Esophagus muscularis mucosa (tissue), 4 donors: ENCODE measurements around the gene ARIH1. TPM values are rescaled to one million over a fixed set of nuclear protein-coding genes. Genes with fewer than 3 reads are reported as not detected.

ENCODE experiments used
- DNase-seq: peaks from one replicate; pipeline ENCODE4 v3.0.0-alpha.2; 2017; ENCODE audit errors: extremely low spot score
- H3K27ac ChIP-seq, 4 donors: fragments of 200-600 bp; sonication (generic); replicated peaks in 1 of 4; 1 replicate in 3 of 4; 2 replicates in 1 of 4; pipeline ENCODE4 v1.5.1; 2016 to 2019; ENCODE audit warnings: mild to moderate bottlenecking in 1 of 4
- H3K27me3 ChIP-seq, 4 donors: fragments of 200-600 bp; sonication (generic); one replicate each; pipeline versions ENCODE4 v1.5.1 to v1.6.0; 2016 to 2019
- H3K36me3 ChIP-seq, 4 donors: fragments of 200-600 bp; sonication (generic); one replicate each; pipeline ENCODE4 v1.5.1; 2016 to 2019
- H3K4me1 ChIP-seq, 4 donors: fragments of 200-600 bp; sonication (generic); one replicate each; pipeline ENCODE4 v1.5.1; 2016 to 2019
- H3K4me3 ChIP-seq, 4 donors: fragments of 200-600 bp; sonication (generic); 1 replicate in 2 of 4; 2 replicates in 2 of 4; pipeline ENCODE4 v1.5.1; 2016 to 2019; ENCODE audit warnings: mild to moderate bottlenecking in 4 of 4, moderate library complexity in 1 of 4
- H3K9me3 ChIP-seq, 4 donors: fragments of 200-600 bp; sonication (generic); 1 replicate in 3 of 4; 2 replicates in 1 of 4; pipeline ENCODE4 v1.5.1; 2016 to 2019
- CTCF ChIP-seq, 3 experiments: fragments of 200-600 bp in 2 of 3; fragments of 450-650 bp in 1 of 3; sonication (generic) in 2 of 3; IDR thresholded peaks; one replicate each; pipeline ENCODE4 v1.5.1; 2017 to 2019; ENCODE audit warnings: antibody characterized with exemption in 3 of 3, mild to moderate bottlenecking in 2 of 3, moderate library complexity in 1 of 3
- EP300 ChIP-seq: sonication (generic); formaldehyde crosslinking; IDR thresholded peaks from one replicate; pipeline ENCODE4 v1.6.1; 2017; ENCODE audit warnings: antibody characterized with exemption
- POLR2A ChIP-seq: fragments of 450-650 bp; IDR thresholded peaks from one replicate; pipeline ENCODE4 v1.6.1; 2017; ENCODE audit warnings: antibody characterized with exemption, moderate library complexity, mild to moderate bottlenecking, low read depth
- POLR2AphosphoS5 ChIP-seq, 2 donors: sonication (generic); formaldehyde crosslinking; IDR thresholded peaks; one replicate each; pipeline ENCODE4 v1.6.1; 2017; ENCODE audit warnings: antibody characterized with exemption in 2 of 2
- WGBS: methylation state at CpG from one replicate; pipeline ENCODE4 v1.1.5; 2018; 5-methylcytosine and 5-hydroxymethylcytosine counted together
- intact Hi-C: fragments of 100-400 bp; cut with DNase I; formaldehyde crosslinking; loops from one replicate; pipeline ENCODE4 v1.15.1; 2023
- total RNA-seq, 4 donors: library from RNA; depleted of rRNA; stranded (reverse); fragments of >200 nt; gene quantifications; one replicate each; pipeline versions ENCODE4 v1.1.0 to v1.2.1, GENCODE V29; 2016

The ARIH1 gene
- total RNA-seq, 4 donors from 2014 or later, result 37.4 to 59.9 (median 43.3) TPM

DNA sequence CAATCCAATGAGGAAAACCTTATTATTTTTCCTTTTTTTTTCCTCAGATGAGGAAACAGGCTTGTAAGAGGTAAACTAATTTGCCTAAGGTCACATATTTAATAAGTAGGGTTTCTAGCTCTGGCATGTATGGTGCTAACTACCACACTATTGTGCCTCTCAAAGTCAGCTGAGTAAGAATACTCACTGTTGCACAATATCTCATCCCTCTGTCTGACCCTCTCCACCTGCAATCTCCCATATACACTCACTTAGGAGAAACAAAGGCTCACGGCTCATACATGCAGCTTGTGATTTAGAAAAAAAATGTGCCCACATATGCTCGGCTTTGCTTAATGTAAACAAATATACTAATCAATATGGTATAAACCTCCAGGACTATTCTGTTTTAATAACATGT lies 10.4 kb upstream of the ARIH1 start:
- Histone ChIP-seq H3K4me1 (peaks cover 0 to 4% (median 0%) of the 10 kb centered on the region in 4 donors), H3K27me3 (no peaks in the 10 kb centered on the region), H3K4me3 (no peak overlapping the region), H3K36me3 (no peaks in the 10 kb centered on the region), H3K9me3 (no peaks in the 10 kb centered on the region), H3K27ac (no peak overlapping the region)
- no peak for TF ChIP-seq EP300
- TF ChIP-seq CTCF (IDR thresholded peaks at IDR 0.05), result no peak
- TF ChIP-seq POLR2AphosphoS5 (IDR thresholded peaks at IDR 0.05), result no peak
- TF ChIP-seq POLR2A, result no peak
- no peak for DNase-seq
- intact Hi-C loops, result no loop called here
- 90% methylated on average over 2 of the region's 2 CpGs for WGBS

DNA sequence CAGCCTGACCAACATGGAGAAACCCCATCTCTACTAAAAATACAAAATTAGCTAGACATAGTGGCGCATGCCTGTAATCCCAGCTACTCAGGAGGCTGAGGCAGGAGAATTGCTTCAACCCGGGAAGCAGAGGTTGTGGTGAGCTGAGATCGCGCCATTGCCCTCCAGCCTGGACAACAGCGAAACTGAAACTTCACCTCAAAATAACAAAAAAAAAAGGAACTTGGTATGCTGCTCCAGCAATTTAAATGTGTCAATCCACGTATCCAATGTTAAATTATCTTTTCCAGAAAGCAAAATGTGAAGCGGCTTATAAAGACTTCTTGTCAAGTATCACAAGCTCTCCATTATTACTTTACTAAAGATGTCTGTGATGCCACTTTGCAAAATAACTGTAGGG lies 9.9 kb upstream of the ARIH1 start:
- Histone ChIP-seq H3K27ac (no peak overlapping the region), H3K27me3 (no peaks in the 10 kb centered on the region), H3K4me1 (peaks cover 0 to 4% (median 0%) of the 10 kb centered on the region in 4 donors), H3K9me3 (no peaks in the 10 kb centered on the region), H3K36me3 (no peaks in the 10 kb centered on the region), H3K4me3 (no peak overlapping the region)
- DNase-seq, result no peak
- intact Hi-C loops, result no loop called here
- TF ChIP-seq EP300, result no peak
- TF ChIP-seq POLR2A, result no peak
- no peak for TF ChIP-seq POLR2AphosphoS5 (IDR thresholded peaks at IDR 0.05)
- TF ChIP-seq CTCF (IDR thresholded peaks at IDR 0.05), result no peak
- WGBS, result 93% methylated on average over 7 of the region's 7 CpGs

DNA sequence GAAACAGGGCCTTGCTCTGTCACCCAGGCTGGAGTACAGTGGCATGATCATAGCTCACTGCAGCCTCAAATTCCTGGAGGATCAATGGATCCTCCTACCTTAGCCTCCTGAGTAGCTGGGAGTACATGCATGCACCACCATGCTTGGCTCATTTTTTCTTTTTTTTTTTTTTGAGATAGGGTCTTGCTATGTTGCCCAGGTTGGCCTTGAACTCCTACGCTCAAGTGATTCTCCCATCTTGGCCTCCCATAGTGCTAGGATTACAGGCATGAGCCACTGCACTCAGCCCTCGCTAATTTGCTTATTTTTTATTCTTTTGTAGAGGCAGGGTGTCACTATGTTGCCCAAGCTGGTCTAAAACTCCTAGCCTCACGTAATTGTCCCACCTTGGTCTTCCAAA lies 6.0 kb upstream of the ARIH1 start:
- WGBS, result 95% methylated on average over 3 of the region's 3 CpGs
- intact Hi-C loops, result no loop called here

DNA sequence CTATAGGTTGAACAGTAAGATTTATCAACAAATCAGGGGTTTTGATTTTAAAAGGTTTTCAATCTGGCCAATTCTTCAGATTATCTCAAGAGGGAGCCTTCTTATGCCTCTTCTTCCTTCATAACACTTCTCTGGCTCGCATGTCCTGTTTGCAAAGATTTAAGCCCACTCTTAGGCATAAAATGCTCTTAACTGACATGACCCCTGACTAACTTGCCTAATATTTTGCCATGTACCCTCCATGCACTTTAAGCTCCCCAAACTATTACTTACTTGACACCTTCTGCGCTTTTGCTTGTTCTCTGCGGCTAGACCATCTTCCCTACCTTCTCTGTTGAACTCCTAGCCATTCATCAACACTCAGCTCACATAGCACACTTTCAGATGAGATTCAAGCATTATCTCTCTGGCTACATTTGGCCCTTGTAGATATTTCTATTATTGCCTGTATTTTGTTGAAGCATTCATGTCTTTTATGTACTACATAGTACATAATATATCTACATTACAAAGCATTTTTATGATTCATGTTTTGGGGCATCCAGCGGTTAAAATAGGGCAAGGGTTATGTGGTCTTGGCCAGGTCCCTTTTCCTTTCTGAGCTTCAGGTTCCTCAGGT lies 1.0 kb upstream of the ARIH1 start:
- TF ChIP-seq CTCF (IDR thresholded peaks at IDR 0.05), result peak in 1 of 3 experiments; percentile 30
- TF ChIP-seq POLR2A, result no peak
- intact Hi-C loops, result loop anchor here (5.0 to 10.0 kb wide), 2 partner anchors 96 to 212 kb away; partner anchors contain the start of genes BBS4, HEXA and HIGD2B
- DNase-seq, result no peak
- H3K4me1 ChIP-seq, result peaks cover 33 to 43% (median 40%) of the 10 kb centered on the region in 4 donors
- H3K4me3 ChIP-seq, result peak overlapping the region; percentile 84 to 91 (median 88)
- H3K27me3 ChIP-seq, result no peaks in the 10 kb centered on the region
- H3K9me3 ChIP-seq, result no peaks in the 10 kb centered on the region
- peak overlapping the region; percentile 99 to 100 (median 100) for H3K27ac ChIP-seq
- H3K36me3 ChIP-seq, result peaks cover 0 to 12% (median 5%) of the 10 kb centered on the region in 4 donors
- WGBS, result 49% methylated on average over 4 of the region's 4 CpGs

More for the DNA sequence above, 6.0 kb upstream of the ARIH1 start:
- Histone ChIP-seq H3K27me3 (no peaks in the 10 kb centered on the region), H3K27ac (no peak overlapping the region), H3K4me3 (no peak overlapping the region), H3K9me3 (no peaks in the 10 kb centered on the region), H3K36me3 (peaks cover 0 to 9% (median 3%) of the 10 kb centered on the region in 4 donors), H3K4me1 (peaks cover 7 to 10% (median 10%) of the 10 kb centered on the region in 4 donors)
- DNase-seq, result no peak
- TF ChIP-seq CTCF (IDR thresholded peaks at IDR 0.05), result no peak
- no peak for TF ChIP-seq POLR2A
- TF ChIP-seq EP300, result no peak
- TF ChIP-seq POLR2AphosphoS5 (IDR thresholded peaks at IDR 0.05), result no peak
